NCI-H1694 treated with DMSO at 0.1 percent for 48 hours (cell line): Measurements from ENCODE around the gene SLC9B2.
"Not testable (repeated sequence)": the region's sequence is repeated elsewhere in the genome, so short reads cannot be mapped to it uniquely, and the experiment has no call there.

Experiments
- DNase-seq: peaks from one replicate; lab custom pipeline; 2025; lab: John Stamatoyannopoulos, UW

SLC9B2 gene

GRCh38 chr4:103019308-103020124 lies 57.0 kb downstream of the SLC9B2 start, which contains the start of gene SLC9B1:
SLC9B1 (minus strand) TSS chr4:103019705; CDS start chr4:102991711, 27,994 bp downstream.
- peak; percentile 48 for DNase-seq

GRCh38 chr4:103018391-103019307 lies 57.9 kb downstream of the SLC9B2 start:
- DNase-seq, result no peak

- DNase-seq, result no peak
These were observed 64.0 kb downstream of the SLC9B2 start for GRCh38 chr4:103012551-103012950.

- DNase-seq, result no peak
These were observed 64.5 kb downstream of the SLC9B2 start for GRCh38 chr4:103012060-103012459.

GRCh38 chr4:103011378-103012025 lies 65.1 kb downstream of the SLC9B2 start:
- DNase-seq, result no peak

- no peak for DNase-seq
These were observed 65.8 kb downstream of the SLC9B2 start for GRCh38 chr4:103010804-103011203.

GRCh38 chr4:103008875-103009729 lies 67.5 kb downstream of the SLC9B2 start:
- peak; percentile 60 for DNase-seq

- DNase-seq, result no peak
These were observed 74.0 kb downstream of the SLC9B2 start for GRCh38 chr4:103002551-103002950.

GRCh38 chr4:102994803-102995202 lies 81.8 kb downstream of the SLC9B2 start:
- DNase-seq, result no peak

- DNase-seq, result not testable (repeated sequence)
These were observed 82.6 kb downstream of the SLC9B2 start for GRCh38 chr4:102993985-102994384.

- no peak for DNase-seq
These were observed 88.0 kb downstream of the SLC9B2 start for GRCh38 chr4:102988429-102989020.

- no peak for DNase-seq
These were observed 95.6 kb downstream of the SLC9B2 start for GRCh38 chr4:102981005-102981404.
